ENCODE measurements around the gene ACOX2. TPM values are rescaled to one million over a fixed set of nuclear protein-coding genes. Genes with fewer than 3 reads are reported as not detected.

The ACOX2 gene
- total RNA-seq, 2 donors from 2014 or later: 2.3 to 5.9 TPM

DNA sequence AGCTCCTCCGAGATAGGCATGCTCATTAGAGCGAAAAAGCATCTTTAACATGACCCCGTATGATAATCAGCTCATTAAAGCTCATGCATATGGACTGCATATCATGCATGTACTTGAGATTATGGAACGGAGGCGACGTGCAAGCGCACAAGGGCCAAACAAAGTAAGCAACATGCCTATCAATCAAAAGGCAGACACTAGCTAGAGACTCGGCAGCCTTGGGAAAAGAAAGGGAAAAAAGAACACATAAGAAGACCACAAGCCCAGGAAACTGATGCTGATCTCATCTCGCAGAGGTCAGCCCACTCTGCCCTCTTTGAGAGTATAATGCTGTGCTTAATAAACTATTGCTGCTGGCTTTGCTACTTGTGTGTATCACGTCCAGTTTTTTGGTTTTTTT, 2.6 kb upstream of the ACOX2 start:
- intact Hi-C loops (cut with DNase I): no loop called here

DNA sequence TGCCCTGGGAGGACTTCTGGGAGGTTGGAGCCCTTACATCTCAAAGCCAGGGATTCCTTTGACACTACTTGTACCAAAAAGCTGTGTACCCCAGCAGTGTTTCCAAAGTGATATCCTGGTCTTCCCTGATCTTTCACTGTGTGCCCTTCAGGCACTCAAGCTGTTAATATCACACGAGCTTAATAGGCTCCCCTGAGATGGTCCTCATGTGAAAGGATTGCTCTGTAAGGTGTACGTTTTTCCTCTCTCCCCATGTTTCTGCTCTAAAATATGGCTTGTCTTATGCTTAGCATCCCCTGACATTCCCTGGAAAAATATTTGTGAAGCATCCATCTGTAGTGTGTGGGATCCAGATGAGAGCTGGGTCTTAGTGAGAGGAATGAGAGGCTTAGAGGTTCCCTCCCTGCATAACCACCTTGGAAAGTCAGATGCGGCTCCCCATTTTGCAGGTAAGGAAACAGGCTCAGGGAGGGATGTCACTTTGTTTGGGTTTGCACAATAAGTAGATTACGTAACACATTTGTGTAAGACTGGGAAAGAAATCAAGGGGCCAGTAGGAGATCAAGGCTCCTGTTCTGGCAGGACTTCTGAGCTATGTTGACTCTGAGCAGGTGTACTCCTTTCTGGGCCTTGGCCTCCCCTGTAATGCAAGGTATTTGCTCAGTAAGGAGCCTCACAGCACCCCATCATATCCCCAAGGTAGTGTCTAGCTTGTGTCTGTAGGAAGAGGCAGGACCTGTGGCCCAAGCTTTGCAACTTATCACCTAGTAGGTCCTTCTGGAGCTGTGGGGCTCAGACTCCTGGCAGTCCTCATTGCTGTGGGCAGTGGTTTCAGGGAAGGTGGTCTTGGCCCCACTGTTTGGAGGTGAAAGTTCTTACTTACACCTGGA, 667 bp upstream of the ACOX2 start:
- 36 to 42% methylated on average over 4 of the region's 4 CpGs for WGBS, 2 donors
- Histone ChIP-seq H3K27me3 (no peaks in the 10 kb centered on the region), H3K4me3 (no peak overlapping the region), H3K36me3 (replicated peaks in 1 of 2; ENCODE audit: insufficient read depth in 1 of 2, low read depth in 2 of 2) (no peaks in the 10 kb centered on the region), H3K27ac (peak overlapping the region; percentile 6 to 80 (median 69)), H3K4me1 (peaks cover 46% of the 10 kb centered on the region), H3K9me3 (no peaks in the 10 kb centered on the region)
- TF ChIP-seq POLR2A (IDR thresholded peaks at IDR 0.05): no peak
- TF ChIP-seq, protein P1, sequence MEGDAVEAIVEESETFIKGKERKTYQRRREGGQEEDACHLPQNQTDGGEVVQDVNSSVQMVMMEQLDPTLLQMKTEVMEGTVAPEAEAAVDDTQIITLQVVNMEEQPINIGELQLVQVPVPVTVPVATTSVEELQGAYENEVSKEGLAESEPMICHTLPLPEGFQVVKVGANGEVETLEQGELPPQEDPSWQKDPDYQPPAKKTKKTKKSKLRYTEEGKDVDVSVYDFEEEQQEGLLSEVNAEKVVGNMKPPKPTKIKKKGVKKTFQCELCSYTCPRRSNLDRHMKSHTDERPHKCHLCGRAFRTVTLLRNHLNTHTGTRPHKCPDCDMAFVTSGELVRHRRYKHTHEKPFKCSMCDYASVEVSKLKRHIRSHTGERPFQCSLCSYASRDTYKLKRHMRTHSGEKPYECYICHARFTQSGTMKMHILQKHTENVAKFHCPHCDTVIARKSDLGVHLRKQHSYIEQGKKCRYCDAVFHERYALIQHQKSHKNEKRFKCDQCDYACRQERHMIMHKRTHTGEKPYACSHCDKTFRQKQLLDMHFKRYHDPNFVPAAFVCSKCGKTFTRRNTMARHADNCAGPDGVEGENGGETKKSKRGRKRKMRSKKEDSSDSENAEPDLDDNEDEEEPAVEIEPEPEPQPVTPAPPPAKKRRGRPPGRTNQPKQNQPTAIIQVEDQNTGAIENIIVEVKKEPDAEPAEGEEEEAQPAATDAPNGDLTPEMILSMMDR (IDR thresholded peaks at IDR 0.05): no peak
- DNase-seq (peak; percentile 56 to 86 (median 71)), ATAC-seq (peak; percentile 86)
- intact Hi-C loops (cut with DNase I): no loop called here

More for the DNA sequence above, 2.6 kb upstream of the ACOX2 start:
- H3K27ac ChIP-seq: no peak overlapping the region
- H3K4me3 ChIP-seq: no peak overlapping the region
- no peaks in the 10 kb centered on the region for H3K36me3 ChIP-seq (replicated peaks in 1 of 2; ENCODE audit: insufficient read depth in 1 of 2, low read depth in 2 of 2)
- peaks cover 37% of the 10 kb centered on the region for H3K4me1 ChIP-seq
- TF ChIP-seq, protein P1 (IDR thresholded peaks at IDR 0.05): no peak
- TF ChIP-seq POLR2A (IDR thresholded peaks at IDR 0.05): no peak
- no peak for ATAC-seq
- no peaks in the 10 kb centered on the region for H3K9me3 ChIP-seq
- WGBS, 2 donors: 86 to 96% methylated on average over 10 of the region's 10 CpGs
- H3K27me3 ChIP-seq: no peaks in the 10 kb centered on the region
- no peak for DNase-seq

GRCh38 chr3:58535531-58536500, 1.2 kb downstream of the ACOX2 start:
- no peaks in the 10 kb centered on the region for H3K9me3 ChIP-seq
- ATAC-seq (peak; percentile 30), DNase-seq (peak; percentile 60 to 83 (median 64))
- H3K27ac ChIP-seq: peak overlapping the region in 3 of 4 donors; percentile 67 to 80 (median 71)
- no peak overlapping the region for H3K4me3 ChIP-seq
- H3K36me3 ChIP-seq (replicated peaks in 1 of 2; ENCODE audit: insufficient read depth in 1 of 2, low read depth in 2 of 2): no peaks in the 10 kb centered on the region
- WGBS, 2 donors: 25 to 32% methylated on average over 2 of the region's 2 CpGs
- no peak for TF ChIP-seq POLR2A (IDR thresholded peaks at IDR 0.05)
- TF ChIP-seq, protein P1 (IDR thresholded peaks at IDR 0.05): peak in 2 of 7 experiments; percentile 7 to 20
- intact Hi-C loops (cut with DNase I): no loop called here
- no peaks in the 10 kb centered on the region for H3K27me3 ChIP-seq
- H3K4me1 ChIP-seq: peaks cover 51% of the 10 kb centered on the region

GRCh38 chr3:58534592-58535494, 2.1 kb downstream of the ACOX2 start:
- H3K9me3 ChIP-seq: no peaks in the 10 kb centered on the region
- 93 to 95% methylated on average over 9 of the region's 9 CpGs for WGBS, 2 donors
- no peaks in the 10 kb centered on the region for H3K27me3 ChIP-seq
- no peak for TF ChIP-seq POLR2A (IDR thresholded peaks at IDR 0.05)
- peaks cover 51% of the 10 kb centered on the region for H3K4me1 ChIP-seq
- no peak overlapping the region for H3K4me3 ChIP-seq
- no peaks in the 10 kb centered on the region for H3K36me3 ChIP-seq (replicated peaks in 1 of 2; ENCODE audit: insufficient read depth in 1 of 2, low read depth in 2 of 2)
- DNase-seq (no peak), ATAC-seq (no peak)
- intact Hi-C loops (cut with DNase I): no loop called here
- H3K27ac ChIP-seq: no peak overlapping the region

All from body of pancreas (tissue), 4 donors.